Measurements from ENCODE around the gene CLDN22. TPM values are rescaled to one million over a fixed set of nuclear protein-coding genes. Genes with fewer than 3 reads are reported as not detected.

Gene CLDN22
- total RNA-seq, 1 experiment from 2014 or later = not detected

DNA sequence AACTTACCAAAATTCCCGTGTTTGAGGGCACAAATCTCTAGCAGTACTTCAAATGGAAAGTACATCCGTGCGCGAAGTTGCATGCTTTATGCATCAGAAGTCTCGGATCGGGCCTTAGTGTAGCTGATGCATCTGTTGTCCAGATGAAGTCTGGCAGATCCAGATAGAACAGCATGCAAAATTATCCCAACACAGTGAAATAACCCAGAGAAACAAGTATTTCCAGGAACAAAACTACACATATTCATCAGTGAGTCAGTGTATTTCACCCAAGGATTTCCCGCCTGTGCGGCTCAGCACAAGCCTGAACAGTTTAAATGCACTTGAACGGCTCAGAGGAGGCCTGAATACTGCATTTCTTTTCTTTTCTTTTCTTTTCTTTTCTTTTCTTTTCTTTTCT lies 29.6 kb upstream of the CLDN22 start:
- H3K27me3 ChIP-seq (ENCODE audit: low read length) = no peaks in the 10 kb centered on the region
- no peak for DNase-seq
- no peak overlapping the region for H3K27ac ChIP-seq (ENCODE audit: low read length)
- no peak overlapping the region for H3K4me3 ChIP-seq (ENCODE audit: low read length)
- no peaks in the 10 kb centered on the region for H3K4me1 ChIP-seq (ENCODE audit: low read length)
- no peaks in the 10 kb centered on the region for H3K9me3 ChIP-seq (ENCODE audit: low read length)
- no peak overlapping the region for H3K9ac ChIP-seq (ENCODE audit: low read length)
- H3K79me2 ChIP-seq (ENCODE audit: low read length) = no peaks in the 10 kb centered on the region
- H3K9me2 ChIP-seq (replicated peaks; ENCODE audit: insufficient read depth, low read length) = no peaks in the 10 kb centered on the region
- no peaks in the 10 kb centered on the region for H3K36me3 ChIP-seq (ENCODE audit: insufficient read depth, low read length)
- no peak overlapping the region for H3K4me2 ChIP-seq (ENCODE audit: low read depth, low read length, poor library complexity, severe bottlenecking)
- no peaks in the 10 kb centered on the region for H4K20me1 ChIP-seq (ENCODE audit: insufficient read depth, low read depth, low read length)
- H2AFZ ChIP-seq (ENCODE audit: low read length) = no peak overlapping the region

DNA sequence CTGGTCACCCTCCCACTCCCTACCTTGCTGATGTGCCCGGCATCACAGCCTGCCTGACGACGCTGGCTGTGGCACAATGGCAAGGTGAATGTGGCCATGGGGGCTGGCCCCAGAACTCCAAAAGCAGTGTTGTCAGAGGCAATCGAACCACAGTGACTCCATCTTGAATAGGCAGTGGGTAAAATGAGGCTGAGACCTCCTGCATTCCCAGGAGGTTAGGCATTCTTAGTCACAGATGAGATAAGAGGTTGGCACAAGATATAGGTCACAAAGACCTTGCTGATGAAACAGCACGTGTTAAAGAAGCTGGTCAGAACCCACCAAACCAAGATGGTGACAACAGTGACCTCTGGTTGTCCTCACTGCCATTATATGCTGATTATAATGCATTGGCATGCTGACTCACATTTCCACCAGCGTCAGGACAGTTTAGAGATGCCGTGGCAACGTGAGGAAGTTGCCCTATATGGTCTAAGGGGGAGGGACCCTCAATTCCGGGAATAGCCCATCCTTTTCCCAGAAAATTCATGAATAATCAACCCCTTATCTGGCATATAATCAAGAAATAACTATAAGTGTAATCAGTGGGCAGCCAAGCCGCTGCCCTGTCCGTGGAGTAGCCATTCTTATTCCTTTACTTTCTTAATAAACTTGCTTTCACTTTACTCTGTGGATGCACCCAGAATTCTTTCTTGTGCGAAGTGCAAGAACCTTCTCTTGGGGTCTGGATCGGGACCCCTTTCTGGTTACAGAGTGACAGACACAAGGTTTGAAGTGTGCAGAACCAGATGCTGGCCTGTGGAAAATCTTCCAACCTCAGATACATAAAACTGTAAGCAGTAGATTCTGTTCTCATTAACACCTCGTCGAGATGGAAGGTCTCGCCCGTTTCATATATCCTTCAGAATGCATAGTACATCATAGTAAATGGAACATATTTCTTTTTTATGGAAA lies 28.9 kb upstream of the CLDN22 start:
- H3K27ac ChIP-seq (ENCODE audit: low read length) = no peak overlapping the region
- no peak overlapping the region for H3K4me2 ChIP-seq (ENCODE audit: low read depth, low read length, poor library complexity, severe bottlenecking)
- no peak overlapping the region for H3K9ac ChIP-seq (ENCODE audit: low read length)
- no peaks in the 10 kb centered on the region for H3K9me2 ChIP-seq (replicated peaks; ENCODE audit: insufficient read depth, low read length)
- H3K9me3 ChIP-seq (ENCODE audit: low read length) = no peaks in the 10 kb centered on the region
- H3K79me2 ChIP-seq (ENCODE audit: low read length) = no peaks in the 10 kb centered on the region
- no peaks in the 10 kb centered on the region for H3K4me1 ChIP-seq (ENCODE audit: low read length)
- no peak overlapping the region for H3K4me3 ChIP-seq (ENCODE audit: low read length)
- H3K27me3 ChIP-seq (ENCODE audit: low read length) = no peaks in the 10 kb centered on the region
- H3K36me3 ChIP-seq (ENCODE audit: insufficient read depth, low read length) = no peaks in the 10 kb centered on the region
- no peaks in the 10 kb centered on the region for H4K20me1 ChIP-seq (ENCODE audit: insufficient read depth, low read depth, low read length)
- H2AFZ ChIP-seq (ENCODE audit: low read length) = no peak overlapping the region
- DNase-seq = no peak

DNA sequence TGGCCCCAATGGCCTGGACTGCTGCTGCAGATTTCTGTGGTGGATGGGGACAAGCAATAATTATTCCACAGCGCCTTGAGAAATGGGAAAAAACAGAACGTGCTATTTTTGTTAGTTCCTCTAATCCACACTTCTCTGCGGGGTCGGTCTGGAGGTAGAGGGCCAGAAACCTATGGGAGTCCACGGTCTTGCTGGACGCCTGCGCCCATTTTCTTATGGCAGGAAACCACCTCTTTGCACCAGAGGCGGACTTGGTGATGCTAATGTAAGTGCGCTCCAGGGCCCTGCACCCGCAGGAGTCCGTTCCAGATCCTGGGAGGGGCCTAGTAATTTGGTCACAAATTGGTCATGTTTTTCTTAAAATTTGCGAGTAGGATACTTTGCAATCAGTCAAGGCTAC lies 28.1 kb upstream of the CLDN22 start:
- Histone ChIP-seq H3K4me1 (ENCODE audit: low read length) (no peaks in the 10 kb centered on the region), H4K20me1 (ENCODE audit: insufficient read depth, low read depth, low read length) (no peaks in the 10 kb centered on the region), H3K9me2 (replicated peaks; ENCODE audit: insufficient read depth, low read length) (no peaks in the 10 kb centered on the region), H2AFZ (ENCODE audit: low read length) (no peak overlapping the region), H3K9ac (ENCODE audit: low read length) (no peak overlapping the region), H3K27me3 (ENCODE audit: low read length) (no peaks in the 10 kb centered on the region), H3K27ac (ENCODE audit: low read length) (no peak overlapping the region), H3K9me3 (ENCODE audit: low read length) (no peaks in the 10 kb centered on the region), H3K79me2 (ENCODE audit: low read length) (no peaks in the 10 kb centered on the region), H3K36me3 (ENCODE audit: insufficient read depth, low read length) (no peaks in the 10 kb centered on the region), H3K4me2 (ENCODE audit: low read depth, low read length, poor library complexity, severe bottlenecking) (no peak overlapping the region), H3K4me3 (ENCODE audit: low read length) (no peak overlapping the region)
- DNase-seq = no peak

DNA sequence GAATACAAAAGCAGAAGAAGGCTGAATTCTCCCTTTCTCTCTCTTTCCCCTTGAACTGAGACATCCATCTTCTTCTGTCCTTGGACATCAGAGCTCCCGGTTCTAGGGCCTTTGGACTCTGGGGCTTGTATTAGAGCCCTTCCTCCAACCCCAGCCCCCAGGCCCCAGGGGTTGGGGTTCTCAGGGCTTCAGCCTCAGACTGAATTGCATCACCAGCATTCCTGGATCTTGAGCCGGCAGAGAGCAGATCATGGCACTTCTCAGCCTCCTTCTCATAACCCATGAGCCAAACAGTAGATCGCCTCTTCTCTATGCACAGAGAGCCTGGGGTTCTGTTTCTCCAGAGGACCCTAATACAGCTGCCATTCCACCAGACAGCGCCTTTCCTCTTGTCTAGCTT lies 27.5 kb upstream of the CLDN22 start:
- H3K4me1 ChIP-seq (ENCODE audit: low read length) = no peaks in the 10 kb centered on the region
- H3K4me2 ChIP-seq (ENCODE audit: low read depth, low read length, poor library complexity, severe bottlenecking) = no peak overlapping the region
- no peaks in the 10 kb centered on the region for H3K27me3 ChIP-seq (ENCODE audit: low read length)
- no peak overlapping the region for H2AFZ ChIP-seq (ENCODE audit: low read length)
- no peaks in the 10 kb centered on the region for H3K36me3 ChIP-seq (ENCODE audit: insufficient read depth, low read length)
- H3K4me3 ChIP-seq (ENCODE audit: low read length) = no peak overlapping the region
- H3K9me3 ChIP-seq (ENCODE audit: low read length) = no peaks in the 10 kb centered on the region
- H3K9me2 ChIP-seq (replicated peaks; ENCODE audit: insufficient read depth, low read length) = no peaks in the 10 kb centered on the region
- no peaks in the 10 kb centered on the region for H3K79me2 ChIP-seq (ENCODE audit: low read length)
- no peak overlapping the region for H3K27ac ChIP-seq (ENCODE audit: low read length)
- H3K9ac ChIP-seq (ENCODE audit: low read length) = no peak overlapping the region
- DNase-seq = no peak
- no peaks in the 10 kb centered on the region for H4K20me1 ChIP-seq (ENCODE audit: insufficient read depth, low read depth, low read length)

DNA sequence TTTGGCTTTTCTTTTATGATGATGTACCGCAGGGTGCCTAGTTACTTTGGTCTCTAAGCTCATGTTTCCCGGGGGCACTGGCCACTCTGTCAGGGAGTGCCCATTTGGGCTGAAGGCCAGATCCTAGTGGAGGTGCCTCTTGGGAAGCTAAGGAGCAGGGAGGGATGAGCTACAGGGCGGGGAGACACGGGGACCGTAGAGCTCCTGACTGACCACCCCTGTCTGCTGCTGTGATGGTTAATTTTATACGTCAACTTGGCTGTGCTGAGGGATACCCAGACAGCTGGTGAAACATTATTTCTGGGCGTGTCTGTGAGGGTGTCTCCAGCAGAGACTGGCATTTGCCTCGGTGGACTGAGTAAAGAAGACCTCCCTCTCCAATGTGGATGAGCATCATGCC lies 27.1 kb upstream of the CLDN22 start:
- Histone ChIP-seq H3K36me3 (ENCODE audit: insufficient read depth, low read length) (no peaks in the 10 kb centered on the region), H3K9me3 (ENCODE audit: low read length) (no peaks in the 10 kb centered on the region), H2AFZ (ENCODE audit: low read length) (no peak overlapping the region), H3K79me2 (ENCODE audit: low read length) (no peaks in the 10 kb centered on the region), H3K27me3 (ENCODE audit: low read length) (no peaks in the 10 kb centered on the region), H3K27ac (ENCODE audit: low read length) (no peak overlapping the region), H4K20me1 (ENCODE audit: insufficient read depth, low read depth, low read length) (no peaks in the 10 kb centered on the region), H3K9ac (ENCODE audit: low read length) (no peak overlapping the region), H3K9me2 (replicated peaks; ENCODE audit: insufficient read depth, low read length) (no peaks in the 10 kb centered on the region), H3K4me2 (ENCODE audit: low read depth, low read length, poor library complexity, severe bottlenecking) (no peak overlapping the region), H3K4me1 (ENCODE audit: low read length) (no peaks in the 10 kb centered on the region), H3K4me3 (ENCODE audit: low read length) (no peak overlapping the region)
- DNase-seq = no peak

DNA sequence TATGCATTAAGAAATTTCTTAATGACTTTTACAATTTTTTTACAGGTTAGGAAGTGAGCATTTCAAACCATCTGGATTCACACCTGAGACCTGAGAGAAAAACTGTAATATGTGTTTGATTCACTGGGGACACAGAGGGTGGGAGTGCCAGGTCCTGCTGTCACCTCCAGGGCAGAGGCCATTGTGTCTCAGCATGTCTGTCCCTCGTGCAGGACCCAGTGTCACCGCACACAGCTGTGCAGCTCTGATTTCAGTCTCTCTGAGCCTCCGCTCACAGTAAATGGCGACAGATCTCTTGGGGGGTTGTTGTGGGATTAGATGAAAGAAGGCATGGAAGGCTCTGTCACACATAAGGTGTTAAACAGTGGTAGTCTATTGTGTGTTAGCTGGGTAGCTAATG lies 25.2 kb upstream of the CLDN22 start:
- H3K9me2 ChIP-seq (replicated peaks; ENCODE audit: insufficient read depth, low read length) = no peaks in the 10 kb centered on the region

DNA sequence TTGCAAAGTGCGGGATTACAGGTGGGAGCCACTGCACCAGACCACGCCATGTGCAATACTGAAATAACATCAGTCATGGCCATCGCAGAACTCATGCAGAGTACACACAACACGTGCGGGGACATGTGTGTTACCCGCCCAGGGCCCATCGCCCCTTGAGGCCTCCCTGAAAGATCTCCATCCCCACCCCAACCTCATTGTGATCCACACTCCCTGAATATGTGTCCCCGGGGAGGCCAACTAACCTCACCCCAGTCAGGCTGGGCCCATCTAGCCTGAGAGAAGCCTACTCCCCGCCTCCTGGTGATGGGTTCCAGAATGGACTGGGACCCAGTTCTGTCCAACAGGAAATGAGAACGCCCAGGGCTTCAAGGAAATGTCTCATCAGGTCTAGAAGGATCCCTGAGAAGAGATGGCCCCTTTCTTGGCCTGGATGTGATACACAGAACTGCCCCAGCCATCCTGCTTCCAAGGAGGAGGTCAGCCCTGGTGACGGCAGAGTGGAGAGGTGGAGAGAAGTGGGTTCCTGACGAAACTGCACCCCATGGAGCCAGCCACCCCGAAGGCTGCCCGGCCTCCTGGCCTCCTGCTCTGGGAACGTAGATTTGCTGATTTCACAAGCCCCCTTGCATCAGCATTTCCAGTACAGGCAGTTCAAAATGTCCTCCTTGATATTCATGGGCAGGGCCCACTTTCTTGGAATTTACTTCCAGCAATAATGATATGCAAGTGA lies 24.6 kb upstream of the CLDN22 start:
- H3K4me2 ChIP-seq (ENCODE audit: low read depth, low read length, poor library complexity, severe bottlenecking) = no peak overlapping the region
- H3K79me2 ChIP-seq (ENCODE audit: low read length) = no peaks in the 10 kb centered on the region
- no peaks in the 10 kb centered on the region for H3K9me3 ChIP-seq (ENCODE audit: low read length)
- H4K20me1 ChIP-seq (ENCODE audit: insufficient read depth, low read depth, low read length) = no peaks in the 10 kb centered on the region
- H3K27me3 ChIP-seq (ENCODE audit: low read length) = no peaks in the 10 kb centered on the region
- no peak overlapping the region for H3K9ac ChIP-seq (ENCODE audit: low read length)
- H3K4me3 ChIP-seq (ENCODE audit: low read length) = no peak overlapping the region
- no peak overlapping the region for H2AFZ ChIP-seq (ENCODE audit: low read length)
- no peak overlapping the region for H3K27ac ChIP-seq (ENCODE audit: low read length)
- H3K4me1 ChIP-seq (ENCODE audit: low read length) = no peaks in the 10 kb centered on the region
- DNase-seq = no peak
- H3K36me3 ChIP-seq (ENCODE audit: insufficient read depth, low read length) = no peaks in the 10 kb centered on the region
- H3K9me2 ChIP-seq (replicated peaks; ENCODE audit: insufficient read depth, low read length) = no peaks in the 10 kb centered on the region

More for the DNA sequence above, 25.2 kb upstream of the CLDN22 start:
- Histone ChIP-seq H3K4me1 (ENCODE audit: low read length) (no peaks in the 10 kb centered on the region), H3K4me3 (ENCODE audit: low read length) (no peak overlapping the region), H3K79me2 (ENCODE audit: low read length) (no peaks in the 10 kb centered on the region), H3K9me3 (ENCODE audit: low read length) (no peaks in the 10 kb centered on the region), H3K27ac (ENCODE audit: low read length) (no peak overlapping the region), H3K36me3 (ENCODE audit: insufficient read depth, low read length) (no peaks in the 10 kb centered on the region), H2AFZ (ENCODE audit: low read length) (no peak overlapping the region), H3K4me2 (ENCODE audit: low read depth, low read length, poor library complexity, severe bottlenecking) (no peak overlapping the region), H3K27me3 (ENCODE audit: low read length) (no peaks in the 10 kb centered on the region), H4K20me1 (ENCODE audit: insufficient read depth, low read depth, low read length) (no peaks in the 10 kb centered on the region), H3K9ac (ENCODE audit: low read length) (no peak overlapping the region)
- no peak for DNase-seq

DNA sequence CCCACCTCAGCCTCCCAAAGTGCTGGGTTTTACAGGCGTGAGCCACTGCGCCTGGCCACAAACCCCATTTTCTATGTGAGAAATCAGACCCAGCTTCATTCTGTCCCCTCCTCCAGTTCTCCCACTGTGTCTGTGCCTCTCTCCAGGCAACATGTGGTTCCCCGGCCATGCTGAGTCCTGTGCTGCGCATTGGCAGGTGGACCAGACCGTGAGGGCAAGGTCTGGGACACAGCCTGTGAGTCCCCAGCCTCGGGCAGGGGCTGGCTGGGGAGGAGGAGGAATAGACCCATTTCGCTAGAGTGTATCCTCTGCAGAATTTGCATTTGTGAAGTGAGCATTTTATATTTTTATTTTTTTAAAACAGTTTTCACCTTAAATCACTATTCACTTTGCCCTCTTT lies 23.7 kb upstream of the CLDN22 start:
- no peak overlapping the region for H3K4me3 ChIP-seq (ENCODE audit: low read length)
- no peaks in the 10 kb centered on the region for H3K9me2 ChIP-seq (replicated peaks; ENCODE audit: insufficient read depth, low read length)
- H3K4me2 ChIP-seq (ENCODE audit: low read depth, low read length, poor library complexity, severe bottlenecking) = no peak overlapping the region
- H3K27ac ChIP-seq (ENCODE audit: low read length) = no peak overlapping the region
- H4K20me1 ChIP-seq (ENCODE audit: insufficient read depth, low read depth, low read length) = no peaks in the 10 kb centered on the region
- no peaks in the 10 kb centered on the region for H3K9me3 ChIP-seq (ENCODE audit: low read length)
- no peaks in the 10 kb centered on the region for H3K27me3 ChIP-seq (ENCODE audit: low read length)
- H3K4me1 ChIP-seq (ENCODE audit: low read length) = no peaks in the 10 kb centered on the region
- H3K36me3 ChIP-seq (ENCODE audit: insufficient read depth, low read length) = no peaks in the 10 kb centered on the region
- H3K79me2 ChIP-seq (ENCODE audit: low read length) = no peaks in the 10 kb centered on the region
- DNase-seq = no peak
- H3K9ac ChIP-seq (ENCODE audit: low read length) = no peak overlapping the region
- no peak overlapping the region for H2AFZ ChIP-seq (ENCODE audit: low read length)

All from Karpas-422 (cell line).